ENCODE data around the gene KCTD16.

DNA sequence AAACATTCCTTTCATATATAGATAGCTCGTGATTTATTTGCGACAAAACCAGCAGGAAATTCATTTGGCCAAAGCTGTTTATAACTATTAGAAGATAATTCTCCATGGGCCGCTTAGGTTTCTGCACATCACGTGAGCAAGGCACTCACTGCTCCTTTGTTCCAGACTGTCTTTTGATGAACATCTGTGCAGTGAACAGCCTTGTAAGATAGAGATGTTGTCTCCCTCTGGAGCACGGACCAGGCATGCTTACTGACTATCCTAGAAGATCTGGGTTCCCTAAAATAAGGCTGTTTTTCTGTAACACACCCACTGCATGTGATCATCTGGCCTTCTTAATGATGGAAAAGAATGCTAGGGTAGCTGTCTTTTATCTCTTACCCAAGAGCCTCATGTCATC is 31.1 kb upstream of the KCTD16 start:
- no peak for TF ChIP-seq POLR2A (IDR thresholded peaks at IDR 0.05)
- TF ChIP-seq, protein P1, sequence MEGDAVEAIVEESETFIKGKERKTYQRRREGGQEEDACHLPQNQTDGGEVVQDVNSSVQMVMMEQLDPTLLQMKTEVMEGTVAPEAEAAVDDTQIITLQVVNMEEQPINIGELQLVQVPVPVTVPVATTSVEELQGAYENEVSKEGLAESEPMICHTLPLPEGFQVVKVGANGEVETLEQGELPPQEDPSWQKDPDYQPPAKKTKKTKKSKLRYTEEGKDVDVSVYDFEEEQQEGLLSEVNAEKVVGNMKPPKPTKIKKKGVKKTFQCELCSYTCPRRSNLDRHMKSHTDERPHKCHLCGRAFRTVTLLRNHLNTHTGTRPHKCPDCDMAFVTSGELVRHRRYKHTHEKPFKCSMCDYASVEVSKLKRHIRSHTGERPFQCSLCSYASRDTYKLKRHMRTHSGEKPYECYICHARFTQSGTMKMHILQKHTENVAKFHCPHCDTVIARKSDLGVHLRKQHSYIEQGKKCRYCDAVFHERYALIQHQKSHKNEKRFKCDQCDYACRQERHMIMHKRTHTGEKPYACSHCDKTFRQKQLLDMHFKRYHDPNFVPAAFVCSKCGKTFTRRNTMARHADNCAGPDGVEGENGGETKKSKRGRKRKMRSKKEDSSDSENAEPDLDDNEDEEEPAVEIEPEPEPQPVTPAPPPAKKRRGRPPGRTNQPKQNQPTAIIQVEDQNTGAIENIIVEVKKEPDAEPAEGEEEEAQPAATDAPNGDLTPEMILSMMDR (IDR thresholded peaks at IDR 0.05): peak in 2 of 4 experiments; percentile 6 to 9

All from uterus (tissue), 2 donors.